Measurements from ENCODE around the gene IFNA17. TPM values are rescaled to one million over a fixed set of nuclear protein-coding genes. Genes with fewer than 3 reads are reported as not detected.
A peak's percentile ranks its signal among the peaks of the same experiment; 100 is the strongest.
"Not testable (repeated sequence)": the region's sequence is repeated elsewhere in the genome, so short reads cannot be mapped to it uniquely, and the experiment has no call there.

IFNA17 gene
- total RNA-seq, 1 experiment from 2014 or later, result not detected

GRCh38 chr9:21182810-21183736 is 44.9 kb downstream of the IFNA17 start:
- H3K4me1 ChIP-seq (ENCODE audit: insufficient read depth, low read length); H3K36me3 ChIP-seq (ENCODE audit: low read depth, low read length); H3K9me3 ChIP-seq (ENCODE audit: low read length); H3F3A ChIP-seq (ENCODE audit: low read length, unreplicated experiment); BruUV-seq (replicated peaks); H3K4me3 ChIP-seq (ENCODE audit: low read length); H3K4me2 ChIP-seq (ENCODE audit: low read length); H4K20me1 ChIP-seq (ENCODE audit: low read length); H3K79me2 ChIP-seq (ENCODE audit: low read length); H3K9me2 ChIP-seq (replicated peaks; ENCODE audit: low read length); H3K9ac ChIP-seq (ENCODE audit: low read length); H2AFZ ChIP-seq (ENCODE audit: low read length); intact Hi-C loops (cut with micrococcal nuclease); H3K27ac ChIP-seq (ENCODE audit: low read length); H3K27me3 ChIP-seq (ENCODE audit: low read length); POLR2A ChIA-PET (ENCODE audit: unreplicated experiment): not testable (repeated sequence)
- DNase-seq (peak; percentile 32), ATAC-seq (peak; percentile 63)
- TF ChIP-seq CTCF (conservative IDR thresholded peaks at IDR 0.05; ENCODE audit: low read depth, low read length), result peak; percentile 56
- CTCF ChIA-PET, result interaction anchor here (0.6 to 1.2 kb wide), 4 partner anchors 12 to 116 kb away, joined by 3 to 5 read pairs (median 5); no protein-coding TSS in a partner anchor

Other genes starting within 250 kb of the IFNA17 start
- gene HACD4, start 196.6 kb downstream of the IFNA17 start, total RNA-seq (2014; rRNA removed), result not detected in 2 replicates
- not detected in 2 replicates for gene IFNB1, start 150.3 kb downstream of the IFNA17 start, total RNA-seq (2014; rRNA removed)
- gene IFNW1, start 86.4 kb downstream of the IFNA17 start, total RNA-seq (2014; rRNA removed), result not detected in 2 replicates
- gene IFNA21, start 61.6 kb downstream of the IFNA17 start, total RNA-seq (2014; rRNA removed), result not detected in 2 replicates
- gene IFNA4, start 40.6 kb downstream of the IFNA17 start, total RNA-seq (2014; rRNA removed), result not detected in 2 replicates
- gene IFNA7, start 26.0 kb downstream of the IFNA17 start, total RNA-seq (2014; rRNA removed), result not detected in 2 replicates
- gene IFNA10, start 21.1 kb downstream of the IFNA17 start, total RNA-seq (2014; rRNA removed), result not detected in 2 replicates
- gene IFNA16, start 10.9 kb downstream of the IFNA17 start, total RNA-seq (2014; rRNA removed), result not detected in 2 replicates
- gene IFNA14, start 11.8 kb upstream of the IFNA17 start, total RNA-seq (2014; rRNA removed), result not detected in 2 replicates
- not detected in 2 replicates for gene IFNA5, start 77.1 kb upstream of the IFNA17 start, total RNA-seq (2014; rRNA removed)
- gene KLHL9, start 107.2 kb upstream of the IFNA17 start, total RNA-seq (2014; rRNA removed), result 7.5 and 11.2 TPM in 2 replicates
- gene IFNA6, start 122.7 kb upstream of the IFNA17 start, total RNA-seq (2014; rRNA removed), result not detected in 2 replicates
- gene IFNA13, start 139.8 kb upstream of the IFNA17 start, total RNA-seq (2014; rRNA removed), result not detected in 2 replicates
- not detected in 2 replicates for gene IFNA2, start 157.2 kb upstream of the IFNA17 start, total RNA-seq (2014; rRNA removed)
- gene IFNA8, start 180.9 kb upstream of the IFNA17 start, total RNA-seq (2014; rRNA removed), result not detected in 2 replicates
- not detected in 2 replicates for gene IFNA1, start 212.2 kb upstream of the IFNA17 start, total RNA-seq (2014; rRNA removed)

All from PC-3 (cell line).